Activated CD8-positive, alpha-beta memory T cell treated with anti-CD3 and anti-CD28 coated beads, Interleukin-2, amount 10 ng/mL, durations not matched to agents 7 days and 5 days (primary cell): ENCODE data around the gene PMM1. TPM values are rescaled to one million over a fixed set of nuclear protein-coding genes. Genes with fewer than 3 reads are reported as not detected.
"Not testable (repeated sequence)": the region's sequence is repeated elsewhere in the genome, so short reads cannot be mapped to it uniquely, and the experiment has no call there.

Experiments used
- ATAC-seq: fragments of 150-1000 bp; cut with Tn5 transposase; one replicate; pipeline ENCODE4 v1.10.0; 2021; ENCODE audit warnings: moderate library complexity
- CTCF ChIA-PET: fragments of 350-600 bp; sonication (Branson Sonifier 250); formaldehyde crosslinking; loops from one replicate; lab custom pipeline; 2021; ENCODE audit warnings: antibody characterized with exemption; lab: Charles Lee
- DNase-seq: peaks from one replicate; pipeline ENCODE4 v3.0.0-alpha.2; 2020
- H3K27ac Mint-ChIP-seq: one replicate; pipeline ENCODE4 v1.8.0; 2021; ENCODE audit warnings: mild to moderate bottlenecking, mixed read lengths
- H3K27me3 Mint-ChIP-seq: one replicate; pipeline ENCODE4 v1.8.0; 2021; ENCODE audit warnings: mixed read lengths
- H3K36me3 Mint-ChIP-seq: one replicate; pipeline ENCODE4 v1.8.0; 2021; ENCODE audit warnings: mild to moderate bottlenecking, mixed read lengths
- H3K4me1 Mint-ChIP-seq: one replicate; pipeline ENCODE4 v1.8.0; 2021; ENCODE audit warnings: mixed read lengths
- H3K4me3 Mint-ChIP-seq: one replicate; pipeline ENCODE4 v1.8.0; 2021; ENCODE audit warnings: mild to moderate bottlenecking, moderate library complexity, mixed read lengths
- H3K9me3 Mint-ChIP-seq: one replicate; pipeline ENCODE4 v1.8.0; 2022; ENCODE audit warnings: low read depth, mixed read lengths
- total RNA-seq, 2 experiments: library from RNA; stranded (reverse); gene quantifications; one replicate each; pipeline ENCODE4 v1.2.3, GENCODE V29; 2021

The PMM1 gene
- total RNA-seq, 2 experiments from 2014 or later: 40.4 to 50.0 TPM

DNA sequence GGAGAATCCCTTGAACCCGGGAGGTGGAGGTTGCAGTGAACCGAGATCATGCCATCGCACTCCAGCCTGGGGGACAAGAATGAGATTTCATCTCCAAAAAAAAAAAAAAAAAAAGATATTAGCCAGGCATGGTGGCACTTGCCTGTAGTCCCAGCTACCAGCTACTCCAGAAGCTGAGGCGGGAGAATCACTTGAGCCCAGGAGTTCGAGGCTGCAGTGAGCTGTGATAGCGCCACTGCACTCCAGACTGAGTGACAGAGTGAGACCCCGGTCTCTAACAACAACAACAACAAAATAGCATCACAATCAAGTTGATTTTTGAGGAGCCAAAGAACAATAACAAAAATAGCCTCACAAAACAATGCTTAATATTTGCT is 2.3 kb downstream of the PMM1 start:
- no peaks in the 10 kb centered on the region for H3K27me3 Mint-ChIP-seq
- CTCF ChIA-PET: interaction anchor here (1.1 kb wide), 1 partner anchor 73 kb away, joined by 3 read pairs; no protein-coding TSS in a partner anchor

DNA sequence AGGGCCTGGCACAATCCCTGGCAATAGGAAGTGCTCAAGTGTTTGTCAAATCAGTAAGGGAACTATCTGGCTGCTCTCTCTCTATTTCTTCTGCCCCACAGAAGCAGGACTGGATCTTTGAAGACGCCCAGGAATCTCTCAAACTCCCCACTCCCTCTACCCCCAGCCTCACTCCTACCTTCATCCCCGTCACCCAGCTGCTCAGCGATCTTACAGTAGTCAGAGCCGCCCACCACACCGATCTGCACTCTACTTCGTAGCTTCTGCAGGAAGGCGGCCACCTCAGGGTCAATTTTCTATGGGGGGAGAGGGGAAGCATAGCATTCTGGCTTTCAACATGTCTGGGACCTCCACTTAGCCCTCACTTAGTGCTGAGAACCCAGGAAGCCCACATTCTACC is 3.7 kb downstream of the PMM1 start:
- Mint-ChIP-seq H3K27ac (no peak overlapping the region), H3K4me3 (no peak overlapping the region), H3K27me3 (no peaks in the 10 kb centered on the region), H3K9me3 (no peaks in the 10 kb centered on the region), H3K4me1 (peaks cover 19% of the 10 kb centered on the region), H3K36me3 (peaks cover 12% of the 10 kb centered on the region)
- DNase-seq (no peak), ATAC-seq (no peak)
- CTCF ChIA-PET: interaction anchor here (1.1 kb wide), 1 partner anchor 9 kb away, joined by 3 read pairs; no protein-coding TSS in a partner anchor

More for the DNA sequence above, 2.3 kb downstream of the PMM1 start:
- ATAC-seq (no peak), DNase-seq (no peak)
- H3K9me3 Mint-ChIP-seq: no peaks in the 10 kb centered on the region
- H3K4me3 Mint-ChIP-seq: no peak overlapping the region
- H3K27ac Mint-ChIP-seq: peak overlapping the region; percentile 25
- peaks cover 12% of the 10 kb centered on the region for H3K36me3 Mint-ChIP-seq
- H3K4me1 Mint-ChIP-seq: peaks cover 20% of the 10 kb centered on the region

DNA sequence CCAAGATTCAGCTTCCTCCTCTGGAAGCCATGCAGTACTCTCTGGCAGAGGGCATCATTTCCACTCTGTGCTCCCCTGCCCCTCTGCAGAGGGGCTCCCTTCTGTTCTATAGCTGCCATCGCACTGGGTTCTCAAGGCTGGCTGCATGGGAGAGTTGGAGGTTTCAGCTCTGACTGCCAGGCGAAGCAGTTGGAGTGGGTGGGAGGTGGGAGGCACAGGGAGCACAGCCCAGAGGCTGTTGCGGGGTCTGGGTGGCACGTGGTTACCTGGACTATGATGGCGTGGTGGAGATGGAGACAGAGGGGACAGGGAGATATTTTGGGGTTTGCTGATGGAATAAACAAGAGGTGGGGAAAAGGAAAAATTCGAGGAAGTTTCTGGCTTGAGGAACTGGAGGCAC is 4.8 kb downstream of the PMM1 start:
- Mint-ChIP-seq H3K4me3 (no peak overlapping the region), H3K9me3 (no peaks in the 10 kb centered on the region), H3K36me3 (peaks cover 13% of the 10 kb centered on the region), H3K27me3 (no peaks in the 10 kb centered on the region), H3K27ac (no peak overlapping the region), H3K4me1 (peaks cover 18% of the 10 kb centered on the region)
- DNase-seq (no peak), ATAC-seq (no peak)
- CTCF ChIA-PET: interaction anchor here (1.1 kb wide), 1 partner anchor 8 kb away, joined by 3 read pairs; no protein-coding TSS in a partner anchor

DNA sequence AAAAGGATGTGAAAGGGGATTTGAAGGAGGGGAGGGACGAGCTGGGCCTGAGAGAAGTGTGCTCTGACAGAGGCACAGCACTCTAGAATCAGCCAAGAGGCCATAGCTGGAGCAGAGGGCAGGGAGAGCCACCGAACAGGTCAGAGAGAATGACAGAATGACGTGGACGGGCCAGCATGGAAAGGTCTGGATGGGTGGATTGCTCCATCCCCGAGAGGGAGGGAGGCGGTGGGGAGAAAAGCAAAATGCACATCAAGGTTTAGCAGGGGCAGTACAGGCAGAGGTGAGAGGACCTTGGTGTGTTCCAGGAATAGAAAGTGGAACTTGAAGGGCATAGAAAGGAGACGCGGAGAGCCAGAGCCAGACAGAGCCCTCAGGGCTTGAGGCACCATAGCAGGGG is 6.9 kb downstream of the PMM1 start:
- no peaks in the 10 kb centered on the region for H3K27me3 Mint-ChIP-seq
- no peaks in the 10 kb centered on the region for H3K9me3 Mint-ChIP-seq
- no peak overlapping the region for H3K27ac Mint-ChIP-seq
- H3K4me1 Mint-ChIP-seq: peaks cover 3% of the 10 kb centered on the region
- DNase-seq (no peak), ATAC-seq (no peak)
- CTCF ChIA-PET: interaction anchor here (0.6 to 1.3 kb wide), 2 partner anchors 12 to 36 kb away, joined by 3 read pairs; no protein-coding TSS in a partner anchor
- H3K4me3 Mint-ChIP-seq: no peak overlapping the region
- H3K36me3 Mint-ChIP-seq: peaks cover 15% of the 10 kb centered on the region

DNA sequence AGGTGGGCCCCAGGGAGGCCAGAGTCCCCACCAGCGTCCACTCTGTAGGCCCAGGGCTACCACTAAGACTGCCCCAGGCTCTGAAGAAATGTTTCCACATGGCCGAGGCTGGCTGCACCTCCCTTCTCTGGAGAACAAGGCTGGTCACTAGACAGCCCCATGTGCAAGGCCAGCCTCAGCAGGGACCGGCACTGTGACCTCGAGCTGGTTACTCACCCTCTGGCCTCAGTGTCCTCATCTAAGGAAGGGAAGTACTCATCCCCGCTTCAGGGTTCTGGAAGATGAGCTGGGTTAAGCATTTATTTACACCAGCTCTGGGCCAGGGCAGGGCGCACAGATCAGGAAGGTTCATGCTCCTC is 9.7 kb downstream of the PMM1 start:
- CTCF ChIA-PET: no interaction called here
- Mint-ChIP-seq H3K4me1 (peaks cover 2% of the 10 kb centered on the region), H3K9me3 (no peaks in the 10 kb centered on the region), H3K27me3 (no peaks in the 10 kb centered on the region), H3K4me3 (no peak overlapping the region), H3K36me3 (peaks cover 14% of the 10 kb centered on the region), H3K27ac (no peak overlapping the region)
- ATAC-seq (no peak), DNase-seq (no peak)

DNA sequence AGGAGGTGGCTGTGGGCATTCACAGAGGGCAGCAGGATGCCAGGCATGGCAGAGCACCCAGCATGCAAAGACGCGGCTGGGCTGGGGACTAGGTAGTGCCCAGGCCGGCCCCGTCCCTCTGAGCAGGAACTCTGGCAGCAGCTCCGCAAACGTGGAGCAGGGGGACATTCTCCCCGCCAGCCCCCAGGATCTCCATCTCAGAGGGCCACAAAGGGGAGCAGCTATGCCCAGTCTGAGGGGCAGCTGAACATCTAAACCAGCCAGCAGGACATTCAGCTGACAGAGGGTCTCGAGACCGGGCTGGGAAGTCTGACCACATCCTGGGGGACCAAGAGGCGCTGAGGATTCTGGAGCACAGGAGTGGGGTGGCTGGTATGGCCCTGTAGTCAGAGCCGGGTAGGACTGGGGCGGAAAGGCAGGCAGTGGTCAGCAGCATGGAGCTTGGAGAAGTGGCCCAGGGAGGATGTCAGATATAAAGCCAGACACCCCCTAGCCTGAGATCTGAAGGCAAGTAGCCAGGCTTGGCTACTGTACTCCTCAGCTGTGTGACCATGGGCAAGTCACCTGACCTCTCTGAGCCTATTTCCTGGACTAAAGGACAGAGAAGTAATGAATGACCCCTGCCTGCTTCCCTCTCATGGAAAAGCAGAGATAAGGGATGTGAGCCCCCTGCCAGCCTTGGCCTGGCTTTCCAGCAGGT is 10.2 kb downstream of the PMM1 start:
- H3K4me1 Mint-ChIP-seq: peaks cover 2% of the 10 kb centered on the region
- H3K36me3 Mint-ChIP-seq: peaks cover 13% of the 10 kb centered on the region
- ATAC-seq: no peak
- H3K4me3 Mint-ChIP-seq: no peak overlapping the region
- CTCF ChIA-PET: interaction anchor here (3.5 kb wide), 1 partner anchor 10 kb away, joined by 20 read pairs; the partner anchor contains the start of gene PMM1
- no peaks in the 10 kb centered on the region for H3K9me3 Mint-ChIP-seq
- no peaks in the 10 kb centered on the region for H3K27me3 Mint-ChIP-seq
- no peak for DNase-seq
- H3K27ac Mint-ChIP-seq: no peak overlapping the region

DNA sequence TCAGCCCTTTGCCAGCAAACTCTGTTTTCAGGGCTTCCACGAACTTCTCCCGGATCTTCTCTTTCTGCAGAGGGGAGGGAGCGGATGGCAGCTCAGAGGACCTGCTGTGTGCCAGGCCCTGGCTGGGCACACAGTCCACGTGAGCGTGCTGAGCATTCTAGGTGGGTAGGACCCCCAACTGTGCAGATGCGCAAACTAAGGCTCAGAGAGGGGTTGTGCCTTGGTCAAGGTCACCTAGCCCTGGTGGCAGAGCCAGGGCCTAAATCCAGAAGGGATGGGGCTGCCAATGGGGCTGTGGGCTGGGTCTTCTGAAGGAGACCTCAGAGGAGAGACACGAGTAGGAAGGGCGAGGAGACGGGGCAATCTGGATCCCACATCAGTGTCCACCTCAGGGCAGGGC is 10.8 kb downstream of the PMM1 start:
- Mint-ChIP-seq H3K4me1 (peaks cover 2% of the 10 kb centered on the region), H3K27me3 (no peaks in the 10 kb centered on the region), H3K27ac (no peak overlapping the region), H3K4me3 (no peak overlapping the region), H3K36me3 (peaks cover 13% of the 10 kb centered on the region), H3K9me3 (no peaks in the 10 kb centered on the region)
- CTCF ChIA-PET: interaction anchor here (3.5 kb wide), 1 partner anchor 11 kb away, joined by 20 read pairs; the partner anchor contains the start of gene PMM1
- ATAC-seq (no peak), DNase-seq (no peak)

DNA sequence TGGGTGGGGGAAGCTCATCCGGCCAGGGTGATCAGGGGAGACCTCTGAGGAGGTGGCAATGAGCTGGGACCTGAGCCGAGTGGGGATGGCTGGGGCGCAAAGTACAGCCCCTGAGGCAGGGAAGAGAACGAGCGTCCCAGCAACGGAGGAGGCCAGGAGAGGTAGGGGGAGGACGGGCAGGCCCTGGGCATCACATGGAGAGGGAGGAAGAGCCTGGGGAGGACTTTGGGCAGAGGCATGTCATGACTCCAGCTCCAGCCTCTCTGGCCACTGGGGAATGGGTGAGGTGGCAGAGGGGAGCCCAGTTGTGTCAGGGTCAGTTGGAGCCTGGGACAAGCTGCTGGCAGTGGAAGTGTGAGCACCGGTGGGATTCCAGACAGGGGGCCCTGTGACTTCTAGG is 11.5 kb downstream of the PMM1 start:
- Mint-ChIP-seq H3K9me3 (no peaks in the 10 kb centered on the region), H3K27me3 (no peaks in the 10 kb centered on the region), H3K27ac (no peak overlapping the region), H3K4me3 (no peak overlapping the region), H3K36me3 (peaks cover 9% of the 10 kb centered on the region), H3K4me1 (peaks cover 2% of the 10 kb centered on the region)
- CTCF ChIA-PET: interaction anchor here (0.5 to 3.5 kb wide), 3 partner anchors 11 to 44 kb away, joined by 3 to 20 read pairs (median 3); partner anchors contain the start of genes CSDC2 and PMM1
- ATAC-seq (no peak), DNase-seq (no peak)

DNA sequence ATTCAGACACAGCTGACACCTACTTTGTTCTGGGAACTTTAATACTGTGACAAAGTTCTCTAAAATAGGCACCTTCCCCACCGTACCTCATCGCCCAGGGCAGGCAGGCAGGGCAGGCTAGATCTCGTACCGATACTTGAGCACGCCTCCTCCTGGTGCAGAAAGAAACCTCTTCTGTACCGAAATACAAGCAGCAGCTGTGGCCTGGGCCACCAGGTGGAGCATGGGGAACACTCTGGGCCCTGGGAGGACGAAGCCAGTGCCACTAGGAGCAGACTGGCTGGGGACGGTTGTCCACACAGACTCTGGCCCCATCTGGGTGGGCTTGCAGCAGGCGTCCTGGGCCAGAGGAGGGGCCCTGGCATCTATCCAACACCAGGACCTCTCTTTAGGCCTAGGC is 12.8 kb downstream of the PMM1 start:
- Mint-ChIP-seq H3K9me3 (no peaks in the 10 kb centered on the region), H3K27me3 (no peaks in the 10 kb centered on the region), H3K36me3 (peaks cover 3% of the 10 kb centered on the region), H3K4me3 (no peak overlapping the region), H3K4me1 (peaks cover 2% of the 10 kb centered on the region), H3K27ac (no peak overlapping the region)
- DNase-seq (peak; percentile 60), ATAC-seq (peak; percentile 72)
- CTCF ChIA-PET: interaction anchor here (0.6 to 3.5 kb wide), 10 partner anchors 9 to 90 kb away, joined by 3 to 20 read pairs (median 3); partner anchors contain the start of genes CSDC2 and PMM1

DNA sequence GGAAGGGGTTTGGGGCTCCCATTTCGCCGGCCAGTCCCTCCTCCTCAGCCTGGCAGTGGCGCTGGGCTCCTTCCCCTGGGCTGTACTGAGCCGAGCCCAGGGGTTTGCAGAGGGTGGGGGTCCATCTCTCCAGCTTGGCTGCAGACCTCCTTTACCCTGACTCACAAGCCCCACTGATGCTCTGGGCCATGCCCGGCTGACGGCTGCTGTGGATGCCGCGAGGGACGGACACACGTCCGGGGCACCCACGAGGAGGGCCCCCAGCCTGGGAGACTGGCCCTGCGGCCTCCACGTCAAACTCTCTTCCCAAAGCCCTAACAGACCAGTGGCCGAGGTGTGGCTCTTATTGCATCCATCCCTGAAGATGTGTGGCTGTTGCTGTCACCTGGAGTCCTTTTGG is 14.1 kb downstream of the PMM1 start:
- Mint-ChIP-seq H3K27me3 (no peaks in the 10 kb centered on the region), H3K4me3 (no peak overlapping the region), H3K9me3 (no peaks in the 10 kb centered on the region), H3K4me1 (peaks cover 2% of the 10 kb centered on the region), H3K27ac (no peak overlapping the region), H3K36me3 (peaks cover 3% of the 10 kb centered on the region)
- CTCF ChIA-PET: interaction anchor here (2.0 kb wide), 1 partner anchor 23 kb away, joined by 7 read pairs; no protein-coding TSS in a partner anchor
- no peak for DNase-seq
- ATAC-seq: no peak

DNA sequence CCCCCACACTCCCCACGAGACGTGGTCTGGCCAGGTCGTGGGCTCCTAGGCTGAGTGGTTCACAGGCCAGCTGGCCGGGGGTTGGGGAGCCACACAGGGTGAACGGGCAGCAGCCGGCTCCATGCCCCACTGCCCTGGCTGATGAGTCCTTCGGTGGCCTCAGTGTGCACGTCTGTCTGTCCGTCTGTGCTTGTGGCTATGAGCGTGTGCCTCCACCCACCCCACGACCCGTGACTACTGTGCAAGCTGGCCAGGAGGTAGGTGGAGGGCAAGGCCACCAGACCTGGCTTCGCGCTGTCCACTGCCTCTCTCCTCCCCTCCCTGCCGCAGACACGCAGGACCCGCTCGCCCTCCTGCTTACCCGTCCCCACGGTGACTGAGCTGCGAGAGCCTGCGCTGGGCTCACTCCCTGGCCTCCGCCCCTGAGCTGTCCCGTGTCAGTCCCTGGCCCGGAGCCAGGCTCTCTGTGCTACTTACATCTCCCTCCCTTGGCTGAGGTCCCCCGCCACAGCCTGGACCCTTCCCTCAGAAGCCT is 14.7 kb downstream of the PMM1 start:
- peaks cover 2% of the 10 kb centered on the region for H3K36me3 Mint-ChIP-seq
- H3K9me3 Mint-ChIP-seq: no peaks in the 10 kb centered on the region
- ATAC-seq (no peak), DNase-seq (no peak)
- CTCF ChIA-PET: interaction anchor here (0.6 kb wide), 1 partner anchor 76 kb away, joined by 3 read pairs; no protein-coding TSS in a partner anchor
- no peaks in the 10 kb centered on the region for H3K27me3 Mint-ChIP-seq
- no peak overlapping the region for H3K4me3 Mint-ChIP-seq
- H3K27ac Mint-ChIP-seq: no peak overlapping the region
- H3K4me1 Mint-ChIP-seq: no peaks in the 10 kb centered on the region

DNA sequence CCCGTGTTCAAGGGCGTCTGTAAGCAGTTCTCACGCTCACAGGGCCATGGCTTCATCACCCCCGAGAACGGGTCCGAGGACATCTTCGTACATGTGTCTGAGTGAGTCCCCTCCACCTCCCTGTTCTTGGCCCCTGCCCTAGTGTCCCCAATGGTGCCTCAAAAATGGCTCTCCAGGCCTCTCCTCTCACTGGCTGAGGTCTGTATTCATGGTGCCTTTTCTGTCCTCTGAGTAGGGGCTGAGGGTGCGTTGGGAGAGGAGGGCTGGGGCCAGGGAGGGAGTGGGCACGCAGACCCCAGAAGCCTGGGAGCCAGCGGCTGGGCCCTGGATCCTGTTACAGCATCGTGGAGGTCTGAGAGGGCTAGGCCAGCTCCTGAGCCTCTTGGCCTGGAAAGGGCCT is 16.0 kb downstream of the PMM1 start:
- Mint-ChIP-seq H3K4me3 (no peak overlapping the region), H3K4me1 (no peaks in the 10 kb centered on the region)
- CTCF ChIA-PET: no interaction called here

DNA sequence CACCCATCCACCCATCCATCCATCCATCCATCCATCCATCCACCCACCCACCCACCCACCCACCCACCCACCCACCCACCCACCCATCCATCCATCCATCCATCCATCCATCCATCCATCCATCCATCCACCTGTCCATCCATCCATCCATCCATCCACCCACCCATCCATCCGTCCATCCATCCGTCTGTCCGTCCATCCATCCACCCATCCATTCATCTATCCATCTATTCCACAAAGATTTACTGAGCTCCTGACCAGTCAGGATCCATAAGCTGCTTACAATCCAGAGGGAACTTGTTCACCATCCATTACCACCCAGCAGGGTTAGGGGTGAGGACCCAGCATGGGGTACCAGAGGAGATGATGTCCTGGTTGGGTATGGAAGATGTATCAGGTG is 17.3 kb downstream of the PMM1 start:
- H3K27me3 Mint-ChIP-seq, H3K4me3 Mint-ChIP-seq, H3K27ac Mint-ChIP-seq, H3K9me3 Mint-ChIP-seq, H3K4me1 Mint-ChIP-seq, CTCF ChIA-PET, ATAC-seq, DNase-seq, H3K36me3 Mint-ChIP-seq: not testable (repeated sequence)

More for the DNA sequence above, 16.0 kb downstream of the PMM1 start:
- Mint-ChIP-seq H3K36me3 (no peaks in the 10 kb centered on the region), H3K9me3 (no peaks in the 10 kb centered on the region), H3K27ac (no peak overlapping the region), H3K27me3 (no peaks in the 10 kb centered on the region)
- no peak for DNase-seq
- no peak for ATAC-seq

DNA sequence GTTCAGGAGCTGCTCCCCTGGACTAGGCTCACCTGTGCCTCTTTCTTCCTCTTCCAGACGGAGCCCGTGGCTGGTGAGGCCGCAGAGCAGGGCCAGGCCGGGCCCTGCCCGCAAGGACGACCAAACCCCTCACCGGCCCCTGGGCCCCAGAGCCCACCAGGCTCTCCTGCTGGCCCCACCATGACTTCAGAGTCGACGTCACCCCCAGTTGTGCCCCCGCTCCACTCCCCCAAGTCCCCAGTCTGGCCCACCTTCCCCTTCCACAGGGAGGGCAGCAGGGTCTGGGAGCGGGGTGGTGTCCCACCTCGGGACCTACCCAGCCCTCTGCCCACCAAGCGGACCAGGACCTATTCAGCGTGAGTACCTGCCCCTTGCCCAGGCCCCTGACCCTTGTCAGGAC is 17.9 kb downstream of the PMM1 start:
- DNase-seq (no peak), ATAC-seq (no peak)
- Mint-ChIP-seq H3K27me3 (no peaks in the 10 kb centered on the region), H3K27ac (no peak overlapping the region), H3K36me3 (no peaks in the 10 kb centered on the region), H3K9me3 (no peaks in the 10 kb centered on the region), H3K4me1 (no peaks in the 10 kb centered on the region), H3K4me3 (no peak overlapping the region)
- CTCF ChIA-PET: no interaction called here
